HCT116 (cell line): ENCODE results near the gene PDE4D.

Experiments
- EGR1 ChIP-seq: IDR thresholded peaks from 2 replicates; pipeline ENCODE4 v1.6.1; 2012; ENCODE audit warnings: low read depth
- POLR2A ChIP-seq: IDR thresholded peaks from 2 replicates; pipeline ENCODE4 v1.7.0; 2011; ENCODE audit warnings: borderline replicate concordance; ENCODE audit not compliant: insufficient read depth, insufficient read length; ENCODE audit errors: extremely low read depth
- TCF7L2 ChIP-seq: IDR thresholded peaks from 2 replicates; pipeline ENCODE4 v1.7.0; 2011; ENCODE audit warnings: borderline replicate concordance, inconsistent platforms; ENCODE audit not compliant: insufficient read depth, insufficient read length; ENCODE audit errors: extremely low read depth
- ZNF274 ChIP-seq: fragments of 200-500 bp; sonication (Bioruptor generic); IDR thresholded peaks from 2 replicates; pipeline ENCODE4 v1.6.1; 2014; ENCODE audit warnings: mild to moderate bottlenecking, low read depth, low read length, inconsistent platforms

DNA sequence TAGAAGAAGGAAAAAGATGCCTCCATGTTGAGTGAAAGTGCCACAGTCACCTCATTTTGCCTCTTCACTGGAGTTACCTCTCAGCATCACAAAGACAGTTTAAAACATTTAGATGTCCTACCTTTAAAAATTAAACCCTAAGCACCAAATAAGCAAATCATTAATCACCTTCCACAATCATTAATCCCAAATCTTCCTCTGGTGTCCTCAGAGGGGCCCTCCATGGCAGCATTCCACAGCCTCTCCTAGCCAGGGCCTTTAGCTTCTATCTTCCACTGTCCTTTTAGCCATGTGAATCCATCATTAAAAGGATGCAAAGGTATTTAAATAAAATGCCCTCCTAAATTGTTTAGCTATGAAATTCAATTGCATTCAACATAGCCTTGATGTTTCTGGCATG is 310.8 kb downstream of the PDE4D start:
- TF ChIP-seq EGR1 (no peak), TCF7L2 (no peak), ZNF274 (no peak), POLR2A (no peak)
